GM18867 (cell line): ENCODE measurements around the gene ATP1A3.
"Not testable (repeated sequence)": the region's sequence is repeated elsewhere in the genome, so short reads cannot be mapped to it uniquely, and the experiment has no call there.

Experiments
- ATAC-seq: cut with Tn5 transposase; IDR thresholded peaks from one replicate; pipeline ENCODE4 v1.9.1; 2021; ENCODE audit warnings: mild to moderate bottlenecking, moderate library complexity; ENCODE audit not compliant: unreplicated experiment

ATP1A3 gene

GRCh38 chr19:42012747-42013146, 18.7 kb upstream of the ATP1A3 start:
- not testable (repeated sequence) for ATAC-seq

GRCh38 chr19:42010245-42011126, 16.5 kb upstream of the ATP1A3 start:
- no peak for ATAC-seq

DNA sequence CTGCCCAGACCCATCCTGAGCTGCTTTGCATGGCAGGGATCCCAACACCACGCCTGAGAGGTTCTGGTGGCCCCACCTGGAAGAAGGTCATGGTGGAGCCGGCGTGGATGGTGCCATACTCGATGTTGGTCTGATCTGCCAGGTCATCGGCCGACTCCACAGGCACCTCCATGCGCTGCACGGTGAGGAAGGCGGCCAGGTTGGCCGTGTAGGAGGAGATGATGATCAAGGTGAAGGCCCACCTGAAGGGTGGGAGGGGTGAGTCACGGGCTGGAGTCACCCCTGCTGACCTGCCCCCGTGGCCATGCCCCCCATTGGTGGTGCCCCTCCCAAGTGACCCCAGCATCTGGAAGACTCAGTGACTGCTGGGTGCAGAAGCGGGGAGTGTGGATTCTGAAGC, 12.5 kb upstream of the ATP1A3 start:
- ATAC-seq: no peak

- ATAC-seq: no peak
Measured at GRCh38 chr19:42005504-42005903, 11.5 kb upstream of the ATP1A3 start.

GRCh38 chr19:42003506-42004294, 9.7 kb upstream of the ATP1A3 start:
- ATAC-seq: no peak

DNA sequence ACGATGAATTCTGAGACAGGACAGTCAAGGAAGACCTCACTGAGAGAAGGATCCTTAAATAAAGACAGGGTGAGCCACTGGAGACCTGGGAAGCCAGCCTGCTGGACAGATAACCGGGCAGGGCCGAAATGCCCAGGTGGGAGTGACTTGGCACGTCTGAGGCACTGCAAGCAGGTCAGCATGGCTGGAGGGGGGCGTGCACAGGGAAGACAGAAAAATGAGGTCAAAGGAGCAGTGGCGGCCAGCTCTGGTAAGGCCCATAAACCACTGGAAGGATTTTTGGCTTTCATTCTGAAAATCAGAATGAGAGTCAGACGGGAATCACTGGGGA, 5.8 kb upstream of the ATP1A3 start:
- ATAC-seq: no peak

GRCh38 chr19:41999071-41999877, 5.2 kb upstream of the ATP1A3 start:
- no peak for ATAC-seq

DNA sequence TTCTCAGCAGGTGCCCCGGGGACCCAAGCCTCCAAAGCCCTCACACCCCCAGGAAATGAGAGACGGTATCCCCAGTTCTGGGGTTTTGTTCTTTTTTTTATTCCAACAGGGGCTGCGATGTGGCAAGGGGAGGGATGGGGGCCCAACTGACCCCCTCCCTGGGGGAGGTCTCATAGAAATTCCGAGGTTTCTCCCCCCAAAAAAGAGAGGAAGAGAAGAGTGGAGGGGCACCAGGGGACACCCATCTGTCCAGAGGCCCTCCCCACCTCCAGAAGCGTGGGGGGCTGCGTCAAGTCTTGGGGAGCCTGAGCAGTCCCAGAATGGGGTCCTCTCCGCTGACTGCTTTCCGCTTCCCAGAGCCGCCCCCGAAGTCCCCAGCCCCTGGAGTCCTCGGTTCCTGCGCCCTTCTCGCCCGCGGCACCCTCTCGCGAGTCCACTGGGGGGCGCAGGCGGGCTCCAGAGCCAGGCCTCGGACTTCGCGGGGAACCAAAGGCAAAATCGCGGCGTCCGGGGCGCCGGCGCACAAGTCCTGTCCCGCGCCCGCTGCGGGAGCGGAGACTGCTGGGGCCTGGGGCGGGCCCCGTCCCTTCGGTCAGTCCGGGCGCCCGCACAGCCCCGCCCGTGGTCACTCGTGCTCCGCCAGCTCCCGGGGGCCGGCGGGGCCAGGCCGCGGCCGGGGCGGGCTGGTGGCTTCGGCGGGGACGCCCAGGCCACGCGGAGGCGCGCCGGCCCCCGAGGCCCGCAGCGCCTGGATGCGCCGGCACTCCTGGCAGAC, 4.4 kb upstream of the ATP1A3 start:
- ATAC-seq: no peak

GRCh38 chr19:41997851-41998229, 3.8 kb upstream of the ATP1A3 start:
- no peak for ATAC-seq

DNA sequence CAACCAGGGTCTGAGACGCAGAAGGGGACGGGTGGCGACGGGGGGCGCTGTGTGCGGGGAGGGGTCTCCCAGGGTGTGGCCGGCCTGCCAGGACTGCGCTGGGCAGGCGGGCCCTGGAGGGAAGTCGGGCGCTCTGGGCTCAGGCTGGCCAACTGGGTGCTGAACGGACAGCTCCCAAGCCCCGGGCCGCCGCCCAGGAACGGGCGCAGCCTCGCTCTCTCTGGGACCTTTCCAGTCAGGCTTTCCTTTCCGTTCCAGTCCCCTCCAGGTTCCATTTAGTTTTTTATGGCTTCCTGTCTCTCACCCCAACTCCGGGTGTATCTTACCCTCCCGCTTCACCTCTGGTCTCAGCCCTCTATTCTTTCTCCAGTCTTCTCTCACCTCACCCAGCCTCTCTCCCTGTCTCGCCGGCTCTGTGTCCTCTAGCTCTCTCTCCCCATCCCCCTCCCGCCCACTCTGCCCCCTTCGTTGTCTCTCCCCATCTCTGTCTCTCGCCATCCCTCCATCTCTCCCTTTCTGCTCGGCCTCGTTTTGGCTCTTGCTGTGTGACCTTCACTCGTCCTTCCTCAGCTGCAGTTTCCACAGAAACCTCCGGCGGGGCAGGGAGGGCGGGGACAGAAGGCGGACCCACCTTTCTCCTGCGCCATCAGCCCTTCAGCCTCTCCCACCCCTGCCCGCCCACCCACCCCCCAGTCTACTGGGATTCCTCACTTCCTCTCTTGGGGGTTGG, 3.3 kb upstream of the ATP1A3 start:
- ATAC-seq: no peak

GRCh38 chr19:41995959-41996797, 2.1 kb upstream of the ATP1A3 start:
- no peak for ATAC-seq

GRCh38 chr19:41994994-41995958, 1.2 kb upstream of the ATP1A3 start:
- ATAC-seq: no peak

DNA sequence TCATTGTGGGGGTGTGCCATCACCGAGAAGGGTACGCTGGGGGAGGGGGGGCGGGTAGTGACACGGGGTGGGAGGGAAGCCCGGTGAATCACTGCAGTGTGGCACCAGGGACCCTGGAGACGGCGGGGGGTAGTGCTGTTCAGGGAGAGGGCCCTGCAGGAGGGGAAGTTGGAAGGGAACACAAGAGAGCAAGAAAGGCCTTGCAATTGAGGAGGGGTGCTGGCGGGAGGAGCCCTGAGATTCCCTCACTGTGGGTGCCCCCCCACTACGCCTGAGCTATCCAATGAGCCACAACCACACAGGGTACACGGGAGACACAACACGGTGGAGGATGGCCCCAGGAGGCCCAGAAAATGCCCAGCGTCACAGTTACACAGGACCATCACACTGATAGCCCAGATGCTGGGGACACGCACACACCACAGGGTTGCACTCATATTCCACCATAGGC, 516 bp upstream of the ATP1A3 start:
- no peak for ATAC-seq

DNA sequence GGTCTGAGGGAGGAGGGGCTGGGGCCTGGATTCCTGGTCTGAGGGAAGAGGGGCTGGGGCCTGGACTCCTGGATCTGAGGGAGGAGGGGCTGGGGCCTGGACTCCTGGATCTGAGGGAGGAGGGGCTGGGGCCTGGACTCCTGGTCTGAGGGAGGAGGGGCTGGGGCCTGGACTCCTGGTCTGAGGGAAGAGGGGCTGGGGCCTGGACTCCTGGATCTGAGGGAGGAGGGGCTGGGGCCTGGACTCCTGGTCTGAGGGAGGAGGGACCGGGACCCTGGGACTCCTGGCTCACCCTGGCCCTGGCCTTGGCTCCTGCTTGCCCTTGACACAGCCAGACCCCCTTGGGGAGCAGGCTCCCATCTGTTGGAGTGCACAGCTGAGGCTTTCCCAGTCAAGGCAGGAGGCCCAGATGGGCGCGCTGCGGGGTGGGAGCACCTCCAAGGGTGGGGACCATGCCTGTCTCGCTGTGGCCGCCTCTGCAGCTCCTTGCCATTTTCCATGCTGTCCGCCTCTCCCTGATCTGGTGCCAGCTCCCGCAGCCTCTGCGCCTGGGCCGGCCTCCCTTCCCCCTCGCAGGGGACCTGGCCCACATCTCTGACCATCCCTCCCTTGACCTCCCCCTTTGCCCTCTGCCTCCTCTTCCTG, 2.0 kb downstream of the ATP1A3 start:
- not testable (repeated sequence) for ATAC-seq

- ATAC-seq: no peak
Measured at GRCh38 chr19:41991025-41991424, 3.0 kb downstream of the ATP1A3 start.

DNA sequence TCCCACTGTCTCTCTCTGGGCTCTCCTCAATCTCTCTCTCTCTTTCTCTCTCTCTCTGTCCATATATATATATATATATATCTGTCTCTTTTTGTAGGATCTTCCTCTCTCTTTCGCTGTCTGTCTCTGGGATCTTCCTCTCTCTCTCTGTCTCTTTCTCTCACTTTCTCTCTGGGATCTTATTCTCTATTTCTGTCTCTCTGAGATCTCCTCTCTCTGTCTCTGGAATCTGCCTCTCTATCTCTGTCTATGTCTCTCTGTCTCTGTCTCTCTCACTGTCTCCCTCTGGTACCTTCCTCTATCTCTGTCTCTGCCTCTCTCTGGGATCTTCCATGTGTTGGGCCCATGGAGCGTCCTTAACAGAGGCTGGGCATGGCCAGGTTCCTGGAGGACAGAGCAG, 3.4 kb downstream of the ATP1A3 start:
- no peak for ATAC-seq

GRCh38 chr19:41990028-41990427, 4.0 kb downstream of the ATP1A3 start:
- no peak for ATAC-seq
